Activated CD8-positive, alpha-beta T cell treated with anti-CD3 and anti-CD28 coated beads for 36 hours (primary cell): ENCODE measurements around the gene FBXO34. TPM values are rescaled to one million over a fixed set of nuclear protein-coding genes. Genes with fewer than 3 reads are reported as not detected.

Experiments
- ATAC-seq: fragments of 200-7000 bp; cut with Tn5 transposase; one replicate; pipeline ENCODE4 v1.10.0; 2021; ENCODE audit warnings: mild to moderate bottlenecking, moderate library complexity
- CTCF ChIA-PET: fragments of 350-600 bp; sonication (Branson Sonifier 250); formaldehyde crosslinking; loops from one replicate; lab custom pipeline; 2021; ENCODE audit warnings: antibody characterized with exemption; lab: Charles Lee
- POLR2A ChIA-PET: fragments of 350-600 bp; sonication (Branson Sonifier 250); formaldehyde crosslinking; loops from one replicate; lab custom pipeline; 2021; ENCODE audit warnings: antibody characterized with exemption; lab: Charles Lee
- DNase-seq: peaks from one replicate; pipeline ENCODE4 v3.0.0-alpha.2; 2020
- H3K27ac Mint-ChIP-seq: one replicate; pipeline ENCODE4 v1.8.0; 2021; ENCODE audit warnings: mild to moderate bottlenecking, mixed read lengths
- H3K27me3 Mint-ChIP-seq: one replicate; pipeline ENCODE4 v1.8.0; 2021; ENCODE audit warnings: mixed read lengths
- H3K36me3 Mint-ChIP-seq: one replicate; pipeline ENCODE4 v1.8.0; 2021; ENCODE audit warnings: low read depth, mixed read lengths
- H3K4me1 Mint-ChIP-seq: one replicate; pipeline ENCODE4 v1.8.0; 2021; ENCODE audit warnings: low read depth, mixed read lengths
- H3K4me3 Mint-ChIP-seq: one replicate; pipeline ENCODE4 v1.8.0; 2021; ENCODE audit warnings: mild to moderate bottlenecking, moderate library complexity, mixed read lengths
- H3K9me3 Mint-ChIP-seq: one replicate; pipeline ENCODE4 v1.8.0; 2021; ENCODE audit warnings: mixed read lengths
- intact Hi-C: fragments of 100-400 bp; cut with micrococcal nuclease; formaldehyde crosslinking; loops from one replicate; pipeline ENCODE4 v1.10.0; 2022
- total RNA-seq, 2 experiments: library from RNA; stranded (reverse); gene quantifications; one replicate each; pipeline ENCODE4 v1.2.3, GENCODE V29; 2021
- TF ChIP-seq, protein P1 (sequence below): fragments of 200-600 bp; IDR thresholded peaks from one replicate; pipeline ENCODE4 v1.8.0; 2022; ENCODE audit warnings: antibody characterized with exemption, mild to moderate bottlenecking

FBXO34 gene
- total RNA-seq, 2 experiments from 2014 or later, result 17.7 to 20.0 TPM

DNA sequence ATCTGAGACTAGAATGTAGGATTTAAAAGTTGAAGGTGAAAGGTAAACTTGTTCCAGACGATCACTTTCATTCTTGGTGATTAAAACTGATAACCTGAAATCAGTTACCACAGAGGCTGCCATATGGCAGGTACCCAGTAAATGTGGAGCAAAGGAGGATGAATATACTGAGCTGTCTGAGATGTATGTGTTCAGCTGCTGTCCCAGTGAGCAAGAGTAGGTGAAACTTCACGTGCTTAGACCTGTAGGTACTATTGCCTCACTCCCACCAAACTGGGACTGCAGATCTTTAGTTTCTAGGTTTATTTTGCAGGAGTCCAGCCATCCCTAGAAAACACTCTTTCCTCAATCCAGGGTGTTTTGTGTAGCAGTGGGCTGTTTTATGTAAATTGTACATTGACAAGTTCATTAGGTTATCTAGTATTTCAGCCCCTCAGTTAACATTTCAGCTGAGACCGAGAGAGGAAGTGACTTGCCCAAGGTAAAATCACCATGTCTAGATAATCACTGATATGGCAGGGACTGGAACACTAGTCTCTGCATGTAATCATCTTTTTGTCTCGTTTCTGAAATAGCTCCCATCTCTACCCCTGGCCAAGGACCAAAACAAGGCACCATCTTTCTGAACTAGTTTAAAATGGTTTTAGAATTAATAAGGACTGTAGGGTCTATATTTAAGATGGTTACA, 77.7 kb downstream of the FBXO34 start:
- ATAC-seq (no peak), DNase-seq (no peak)
- CTCF ChIA-PET, result interaction anchor here (0.9 to 4.4 kb wide), 6 partner anchors 11 to 103 kb away, joined by 3 to 16 read pairs (median 4); no protein-coding TSS in a partner anchor
- intact Hi-C loops, result no loop called here
- Mint-ChIP-seq H3K27me3 (no peaks in the 10 kb centered on the region), H3K36me3 (peaks cover 6% of the 10 kb centered on the region), H3K9me3 (no peaks in the 10 kb centered on the region), H3K27ac (peak overlapping the region; percentile 11), H3K4me3 (no peak overlapping the region), H3K4me1 (peaks cover 51% of the 10 kb centered on the region)
- POLR2A ChIA-PET, result interaction anchor here (1.5 to 1.6 kb wide), 2 partner anchors 65 to 74 kb away, joined by 3 read pairs; no protein-coding TSS in a partner anchor
- TF ChIP-seq, protein P1, sequence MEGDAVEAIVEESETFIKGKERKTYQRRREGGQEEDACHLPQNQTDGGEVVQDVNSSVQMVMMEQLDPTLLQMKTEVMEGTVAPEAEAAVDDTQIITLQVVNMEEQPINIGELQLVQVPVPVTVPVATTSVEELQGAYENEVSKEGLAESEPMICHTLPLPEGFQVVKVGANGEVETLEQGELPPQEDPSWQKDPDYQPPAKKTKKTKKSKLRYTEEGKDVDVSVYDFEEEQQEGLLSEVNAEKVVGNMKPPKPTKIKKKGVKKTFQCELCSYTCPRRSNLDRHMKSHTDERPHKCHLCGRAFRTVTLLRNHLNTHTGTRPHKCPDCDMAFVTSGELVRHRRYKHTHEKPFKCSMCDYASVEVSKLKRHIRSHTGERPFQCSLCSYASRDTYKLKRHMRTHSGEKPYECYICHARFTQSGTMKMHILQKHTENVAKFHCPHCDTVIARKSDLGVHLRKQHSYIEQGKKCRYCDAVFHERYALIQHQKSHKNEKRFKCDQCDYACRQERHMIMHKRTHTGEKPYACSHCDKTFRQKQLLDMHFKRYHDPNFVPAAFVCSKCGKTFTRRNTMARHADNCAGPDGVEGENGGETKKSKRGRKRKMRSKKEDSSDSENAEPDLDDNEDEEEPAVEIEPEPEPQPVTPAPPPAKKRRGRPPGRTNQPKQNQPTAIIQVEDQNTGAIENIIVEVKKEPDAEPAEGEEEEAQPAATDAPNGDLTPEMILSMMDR, result no peak

DNA sequence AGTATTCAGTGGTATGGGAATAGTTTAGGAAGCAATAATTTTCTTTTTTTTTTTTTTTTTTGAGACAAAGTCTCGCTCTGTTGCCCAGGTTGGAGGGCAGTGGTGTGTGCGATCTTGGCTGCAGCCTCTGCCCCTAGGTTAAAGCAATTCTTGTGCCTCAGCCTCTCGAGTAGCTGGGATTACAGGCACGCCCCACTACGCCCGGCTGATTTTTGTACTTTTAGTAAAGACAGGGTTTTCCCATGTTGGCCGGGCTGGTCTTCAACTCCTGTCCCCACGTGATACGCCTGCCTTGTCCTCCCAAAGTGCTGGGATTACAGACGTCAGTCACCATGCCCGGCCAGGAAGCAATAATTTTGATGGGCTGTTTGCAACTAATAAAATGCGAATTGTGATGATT, 78.3 kb downstream of the FBXO34 start:
- DNase-seq (no peak), ATAC-seq (no peak)
- intact Hi-C loops, result no loop called here
- no peaks in the 10 kb centered on the region for H3K27me3 Mint-ChIP-seq
- ChIA-PET CTCF (interaction anchor here (1.0 to 4.4 kb wide), 8 partner anchors 11 to 104 kb away, joined by 3 to 16 read pairs (median 4); no protein-coding TSS in a partner anchor), POLR2A (interaction anchor here (1.1 kb wide), 1 partner anchor 9 kb away, joined by 4 read pairs; no protein-coding TSS in a partner anchor)
- TF ChIP-seq, protein P1, result no peak
- H3K4me1 Mint-ChIP-seq, result peaks cover 53% of the 10 kb centered on the region
- H3K4me3 Mint-ChIP-seq, result no peak overlapping the region
- H3K27ac Mint-ChIP-seq, result peak overlapping the region; percentile 11
- H3K9me3 Mint-ChIP-seq, result no peaks in the 10 kb centered on the region
- peaks cover 6% of the 10 kb centered on the region for H3K36me3 Mint-ChIP-seq

DNA sequence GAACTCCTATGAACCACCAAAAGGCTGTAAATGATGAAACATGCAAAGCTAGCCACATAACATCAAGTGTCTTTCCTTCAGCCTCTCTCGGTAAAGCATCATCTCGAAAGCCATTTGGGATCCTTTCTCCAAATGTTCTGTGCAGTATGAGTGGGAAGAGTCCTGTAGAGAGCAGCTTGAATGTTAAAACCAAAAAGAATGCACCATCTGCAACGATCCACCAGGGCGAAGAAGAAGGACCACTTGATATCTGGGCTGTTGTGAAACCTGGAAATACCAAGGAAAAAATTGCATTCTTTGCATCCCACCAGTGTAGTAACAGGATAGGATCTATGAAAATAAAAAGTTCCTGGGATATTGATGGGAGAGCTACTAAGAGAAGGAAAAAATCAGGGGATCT, 79.2 kb downstream of the FBXO34 start:
- Mint-ChIP-seq H3K36me3 (peaks cover 8% of the 10 kb centered on the region), H3K4me3 (no peak overlapping the region), H3K27me3 (no peaks in the 10 kb centered on the region), H3K27ac (no peak overlapping the region), H3K9me3 (no peaks in the 10 kb centered on the region), H3K4me1 (peaks cover 50% of the 10 kb centered on the region)
- CTCF ChIA-PET, result interaction anchor here (0.7 to 4.4 kb wide), 8 partner anchors 18 to 105 kb away, joined by 3 to 16 read pairs (median 4); no protein-coding TSS in a partner anchor
- no peak for DNase-seq
- POLR2A ChIA-PET, result interaction anchor here (1.1 kb wide), 1 partner anchor 8 kb away, joined by 4 read pairs; no protein-coding TSS in a partner anchor
- TF ChIP-seq, protein P1, result no peak
- no peak for ATAC-seq
- intact Hi-C loops, result no loop called here

DNA sequence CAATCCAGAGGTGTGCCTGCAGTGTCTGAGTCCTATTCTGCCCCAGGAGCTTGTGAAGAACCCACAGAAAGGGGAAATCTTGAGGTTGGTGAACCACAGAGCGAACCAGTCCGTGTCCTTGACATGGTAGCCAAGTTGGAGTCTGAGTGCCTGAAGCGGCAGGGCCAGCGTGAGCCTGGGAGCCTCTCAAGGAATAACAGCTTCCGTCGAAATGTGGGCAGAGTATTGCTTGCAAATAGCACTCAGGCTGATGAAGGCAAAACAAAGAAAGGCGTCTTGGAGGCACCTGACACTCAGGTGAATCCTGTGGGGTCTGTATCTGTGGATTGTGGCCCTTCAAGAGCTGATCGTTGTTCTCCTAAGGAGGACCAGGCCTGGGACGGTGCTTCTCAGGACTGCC, 79.9 kb downstream of the FBXO34 start:
- POLR2A ChIA-PET, result no interaction called here
- CTCF ChIA-PET, result interaction anchor here (1.3 to 2.0 kb wide), 5 partner anchors 24 to 106 kb away, joined by 3 to 6 read pairs (median 4); no protein-coding TSS in a partner anchor
- H3K27me3 Mint-ChIP-seq, result no peaks in the 10 kb centered on the region

More for the DNA sequence above, 79.9 kb downstream of the FBXO34 start:
- H3K27ac Mint-ChIP-seq, result no peak overlapping the region
- DNase-seq (no peak), ATAC-seq (no peak)
- no peaks in the 10 kb centered on the region for H3K9me3 Mint-ChIP-seq
- TF ChIP-seq, protein P1, result no peak
- no peak overlapping the region for H3K4me3 Mint-ChIP-seq
- H3K36me3 Mint-ChIP-seq, result peaks cover 8% of the 10 kb centered on the region
- H3K4me1 Mint-ChIP-seq, result peaks cover 48% of the 10 kb centered on the region
- intact Hi-C loops, result no loop called here
